ENCODE data around the gene ELF3.
A peak's percentile ranks its signal among the peaks of the same experiment; 100 is the strongest.

ELF3 gene

DNA sequence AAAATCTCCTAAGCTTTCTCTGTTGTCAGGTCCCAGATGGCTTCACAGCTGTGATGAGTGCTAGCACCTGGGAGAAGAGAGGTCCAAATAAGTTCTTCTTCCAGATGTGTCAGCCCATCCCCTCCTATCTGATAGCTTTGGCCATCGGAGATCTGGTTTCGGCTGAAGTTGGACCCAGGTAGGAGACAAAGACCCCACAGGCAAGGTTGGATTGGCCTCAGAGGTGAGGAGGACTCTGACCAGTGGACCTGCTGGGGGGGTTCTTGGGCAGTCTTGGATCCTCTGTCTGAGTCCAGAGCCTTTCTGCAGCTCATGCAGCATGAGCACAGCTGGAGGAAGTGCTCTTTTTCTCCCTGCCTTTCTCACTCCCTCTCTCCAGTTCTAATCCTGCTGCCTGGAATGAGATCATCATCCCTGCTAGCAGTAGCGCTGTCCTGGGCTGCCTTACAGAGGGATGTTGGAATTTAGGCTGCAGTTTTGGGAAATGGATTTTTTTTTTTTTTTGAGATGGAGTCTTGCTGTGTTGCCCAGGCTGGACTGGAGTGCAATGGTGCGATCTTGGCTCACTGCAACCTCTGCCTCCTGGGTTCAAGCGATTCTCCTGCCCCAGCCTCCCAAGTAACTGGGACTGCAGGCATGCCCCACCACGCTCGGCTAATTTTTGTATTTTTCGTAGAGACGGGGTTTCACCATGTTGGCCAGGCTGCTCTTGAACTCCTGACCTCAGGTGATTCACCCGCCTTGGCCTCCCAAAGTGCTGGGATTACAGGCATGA lies 20.8 kb upstream of the ELF3 start:
- H3K27me3 Mint-ChIP-seq: no peaks in the 10 kb centered on the region
- no peak overlapping the region for H3K4me3 Mint-ChIP-seq
- no peaks in the 10 kb centered on the region for H3K9me3 Mint-ChIP-seq
- no peak for ATAC-seq (ENCODE audit: low read depth)
- H3K4me1 Mint-ChIP-seq: peaks cover 3% of the 10 kb centered on the region
- DNase-seq (ENCODE audit: low spot score in 2 of 2): no peak
- H3K27ac Mint-ChIP-seq: no peak overlapping the region
- H3K36me3 Mint-ChIP-seq: peaks cover 27% of the 10 kb centered on the region

DNA sequence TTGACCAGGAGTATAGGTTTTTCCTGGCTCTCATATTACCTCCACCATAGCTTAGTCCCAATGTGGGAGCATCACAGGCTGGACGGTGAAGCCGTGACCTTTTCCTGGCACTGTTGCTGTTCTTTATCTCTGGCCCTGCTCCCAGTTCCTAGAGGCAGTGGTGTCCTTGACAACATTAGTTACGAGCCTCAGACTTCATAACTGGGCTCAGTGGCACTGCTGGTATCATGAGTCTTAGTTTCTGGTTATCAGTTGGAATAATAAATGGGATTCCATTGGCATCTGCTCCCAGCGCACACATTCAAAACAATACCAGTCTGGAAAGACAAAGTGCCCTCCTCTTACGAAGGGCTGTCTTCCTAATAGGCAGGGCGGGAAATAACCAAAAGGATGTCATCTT lies 20.0 kb upstream of the ELF3 start:
- H3K4me1 Mint-ChIP-seq: peaks cover under 1% of the 10 kb centered on the region
- no peaks in the 10 kb centered on the region for H3K9me3 Mint-ChIP-seq
- H3K27me3 Mint-ChIP-seq: no peaks in the 10 kb centered on the region
- no peak overlapping the region for H3K4me3 Mint-ChIP-seq
- no peak for DNase-seq (ENCODE audit: low spot score in 2 of 2)
- H3K36me3 Mint-ChIP-seq: peaks cover 29% of the 10 kb centered on the region
- H3K27ac Mint-ChIP-seq: no peak overlapping the region
- no peak for ATAC-seq (ENCODE audit: low read depth)

DNA sequence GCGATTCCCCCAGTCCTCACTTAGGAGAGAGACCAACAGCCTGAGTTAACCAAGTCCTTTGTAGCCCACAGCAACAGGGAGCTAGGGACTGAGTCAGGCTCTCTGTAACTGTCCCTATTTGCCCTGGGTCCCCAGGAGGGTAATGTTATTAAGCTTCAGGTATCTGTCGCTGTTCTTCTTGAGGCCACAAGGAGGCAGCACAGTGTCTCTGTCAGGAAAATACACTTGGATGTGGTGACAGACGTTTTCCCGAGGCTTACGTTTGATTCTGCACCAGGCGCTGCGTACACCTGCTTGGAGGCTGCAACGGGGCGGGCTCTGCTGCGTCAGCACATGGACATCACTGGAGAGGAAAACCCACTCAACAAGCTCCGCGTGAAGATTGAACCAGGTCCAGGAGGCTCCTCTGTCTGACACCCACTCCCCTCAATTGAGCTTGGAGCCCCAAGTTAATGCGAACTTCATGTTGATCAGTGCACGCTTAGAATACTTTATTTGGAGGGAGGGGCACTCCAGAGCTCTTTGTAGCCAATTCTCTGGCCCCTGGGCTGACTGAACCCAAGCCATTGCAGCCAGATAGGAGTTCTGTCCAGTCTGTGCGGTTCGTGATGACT lies 10.7 kb upstream of the ELF3 start:
- peaks cover 45% of the 10 kb centered on the region for H3K36me3 Mint-ChIP-seq
- ATAC-seq (ENCODE audit: low read depth) (peak; percentile 59), DNase-seq (ENCODE audit: low spot score in 2 of 2) (no peak)
- no peaks in the 10 kb centered on the region for H3K9me3 Mint-ChIP-seq
- no peaks in the 10 kb centered on the region for H3K27me3 Mint-ChIP-seq
- no peaks in the 10 kb centered on the region for H3K4me1 Mint-ChIP-seq
- no peak overlapping the region for H3K4me3 Mint-ChIP-seq
- H3K27ac Mint-ChIP-seq: no peak overlapping the region

DNA sequence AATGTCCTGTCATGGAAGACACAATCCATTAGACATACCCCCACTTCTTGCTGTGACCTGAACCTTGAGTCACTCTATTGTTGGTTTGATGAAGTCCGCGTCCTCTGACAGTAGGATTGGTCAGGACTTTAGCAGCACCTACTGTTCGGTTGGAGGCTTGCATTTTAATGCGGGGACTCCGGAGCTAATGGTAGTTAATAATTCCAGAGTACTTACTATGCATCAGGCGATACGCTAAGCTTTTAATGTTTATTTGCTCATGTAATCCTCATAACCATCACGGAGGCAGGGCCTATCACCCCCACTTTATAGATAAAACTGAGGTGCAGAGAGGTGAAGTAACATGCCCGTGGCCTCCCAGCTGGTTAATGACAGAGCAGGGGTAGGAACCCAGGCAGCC lies 7.9 kb upstream of the ELF3 start:
- Mint-ChIP-seq H3K27me3 (no peaks in the 10 kb centered on the region), H3K4me1 (no peaks in the 10 kb centered on the region), H3K36me3 (peaks cover 43% of the 10 kb centered on the region), H3K27ac (no peak overlapping the region), H3K9me3 (no peaks in the 10 kb centered on the region), H3K4me3 (no peak overlapping the region)
- ATAC-seq (ENCODE audit: low read depth) (no peak), DNase-seq (ENCODE audit: low spot score in 2 of 2) (no peak)

DNA sequence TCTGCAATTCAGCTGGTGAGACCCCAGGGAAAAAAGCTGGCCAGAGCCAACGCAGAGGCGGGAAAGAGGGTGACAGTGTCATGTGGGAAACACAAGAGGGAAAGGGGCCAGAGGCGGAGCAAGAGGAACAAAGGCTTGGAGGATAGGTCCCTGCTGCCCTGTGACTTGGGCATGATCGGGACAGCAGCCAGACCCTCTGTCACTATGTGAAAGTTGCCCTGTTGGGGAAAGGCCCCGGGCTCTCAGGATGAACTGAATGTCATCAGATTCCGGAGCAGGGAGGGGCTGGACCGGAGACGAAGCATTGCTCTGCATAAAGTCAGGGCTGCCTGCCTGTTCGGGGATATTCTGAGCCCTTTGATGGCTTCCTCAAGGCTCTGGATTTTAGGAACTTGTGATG lies 5.7 kb upstream of the ELF3 start:
- Mint-ChIP-seq H3K9me3 (no peaks in the 10 kb centered on the region), H3K4me1 (peaks cover 2% of the 10 kb centered on the region), H3K36me3 (peaks cover 40% of the 10 kb centered on the region), H3K27ac (no peak overlapping the region), H3K27me3 (no peaks in the 10 kb centered on the region), H3K4me3 (no peak overlapping the region)
- ATAC-seq (ENCODE audit: low read depth) (no peak), DNase-seq (ENCODE audit: low spot score in 2 of 2) (no peak)

DNA sequence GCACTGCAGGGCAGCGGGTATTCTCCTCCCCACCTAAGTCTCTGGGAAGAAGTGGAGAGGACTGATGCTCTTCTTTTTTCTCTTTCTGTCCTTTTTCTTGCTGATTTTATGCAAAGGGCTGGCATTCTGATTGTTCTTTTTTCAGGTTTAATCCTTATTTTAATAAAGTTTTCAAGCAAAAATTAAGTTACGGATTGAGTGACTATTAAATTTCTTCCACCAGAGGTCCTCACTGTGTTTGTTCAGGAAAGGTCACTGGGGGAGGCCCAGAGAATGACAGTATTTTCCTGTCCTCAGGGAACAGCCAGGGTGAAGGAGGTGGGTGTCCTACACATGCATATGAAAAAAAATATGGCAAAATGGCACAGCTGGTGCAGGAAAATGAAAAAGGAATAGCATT lies 4.4 kb upstream of the ELF3 start:
- peaks cover 2% of the 10 kb centered on the region for H3K4me1 Mint-ChIP-seq
- H3K27me3 Mint-ChIP-seq: no peaks in the 10 kb centered on the region
- H3K27ac Mint-ChIP-seq: no peak overlapping the region
- H3K9me3 Mint-ChIP-seq: no peaks in the 10 kb centered on the region
- DNase-seq (ENCODE audit: low spot score in 2 of 2): no peak
- no peak overlapping the region for H3K4me3 Mint-ChIP-seq
- no peak for ATAC-seq (ENCODE audit: low read depth)
- peaks cover 37% of the 10 kb centered on the region for H3K36me3 Mint-ChIP-seq

DNA sequence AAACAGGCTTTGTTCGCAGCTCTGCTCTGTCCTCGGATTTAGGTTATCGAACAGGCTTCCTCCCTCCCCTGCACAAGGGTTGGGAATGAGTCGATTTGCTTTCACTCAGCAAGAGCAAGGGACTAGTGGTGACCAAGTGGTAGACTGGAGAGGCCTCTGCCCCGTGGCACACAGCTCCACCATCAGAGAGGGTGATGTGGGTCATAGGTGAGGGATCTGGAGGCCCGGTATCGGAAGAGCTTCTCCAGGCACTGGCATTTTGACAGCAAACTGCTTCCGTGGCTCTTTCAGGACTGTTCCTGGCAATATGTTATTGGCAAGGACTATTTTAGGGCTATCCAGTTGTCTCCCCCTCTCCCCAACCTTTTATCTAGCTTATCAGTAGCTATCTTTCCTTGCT lies 3.1 kb upstream of the ELF3 start:
- DNase-seq (ENCODE audit: low spot score in 2 of 2) (no peak), ATAC-seq (ENCODE audit: low read depth) (no peak)
- Mint-ChIP-seq H3K4me3 (no peak overlapping the region), H3K36me3 (peaks cover 31% of the 10 kb centered on the region), H3K4me1 (peaks cover 2% of the 10 kb centered on the region), H3K27ac (no peak overlapping the region), H3K9me3 (no peaks in the 10 kb centered on the region), H3K27me3 (no peaks in the 10 kb centered on the region)

DNA sequence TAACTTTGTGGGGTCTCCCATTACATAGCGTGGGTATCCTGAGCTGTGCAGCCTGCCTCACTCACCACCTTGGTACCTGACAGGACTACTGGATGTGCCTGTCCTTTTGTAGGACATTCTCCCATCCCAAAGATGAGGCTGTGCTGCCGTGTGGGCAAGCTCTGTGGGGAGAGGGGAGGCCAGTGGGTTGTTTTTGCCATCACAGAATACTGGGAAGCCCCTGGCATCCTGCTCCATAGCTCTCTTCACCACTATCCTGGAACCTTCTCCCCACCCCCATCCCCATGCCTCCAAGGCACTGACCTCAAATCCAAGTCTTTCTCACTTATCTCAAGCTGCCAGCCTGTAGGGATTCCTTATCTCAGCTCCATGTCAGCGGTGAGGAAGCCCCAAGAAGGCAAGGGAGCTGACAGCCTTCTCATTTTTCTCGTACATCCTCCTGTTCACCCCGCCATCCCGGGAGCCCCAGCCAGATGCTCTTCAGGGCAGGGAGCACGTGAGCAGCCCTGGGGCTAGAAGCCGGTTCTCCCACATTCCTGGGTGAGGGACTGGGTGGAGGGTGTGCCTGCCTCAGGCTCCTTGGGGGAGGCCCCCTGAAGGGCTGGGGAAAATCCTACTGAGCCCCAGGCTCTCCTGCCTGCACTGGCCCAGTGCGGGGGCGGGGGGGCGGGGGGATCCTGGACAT lies 2.4 kb upstream of the ELF3 start:
- Mint-ChIP-seq H3K4me1 (peaks cover 2% of the 10 kb centered on the region), H3K36me3 (peaks cover 28% of the 10 kb centered on the region), H3K27me3 (no peaks in the 10 kb centered on the region), H3K27ac (no peak overlapping the region), H3K4me3 (no peak overlapping the region), H3K9me3 (no peaks in the 10 kb centered on the region)
- ATAC-seq (ENCODE audit: low read depth): no peak
- no peak for DNase-seq (ENCODE audit: low spot score in 2 of 2)

DNA sequence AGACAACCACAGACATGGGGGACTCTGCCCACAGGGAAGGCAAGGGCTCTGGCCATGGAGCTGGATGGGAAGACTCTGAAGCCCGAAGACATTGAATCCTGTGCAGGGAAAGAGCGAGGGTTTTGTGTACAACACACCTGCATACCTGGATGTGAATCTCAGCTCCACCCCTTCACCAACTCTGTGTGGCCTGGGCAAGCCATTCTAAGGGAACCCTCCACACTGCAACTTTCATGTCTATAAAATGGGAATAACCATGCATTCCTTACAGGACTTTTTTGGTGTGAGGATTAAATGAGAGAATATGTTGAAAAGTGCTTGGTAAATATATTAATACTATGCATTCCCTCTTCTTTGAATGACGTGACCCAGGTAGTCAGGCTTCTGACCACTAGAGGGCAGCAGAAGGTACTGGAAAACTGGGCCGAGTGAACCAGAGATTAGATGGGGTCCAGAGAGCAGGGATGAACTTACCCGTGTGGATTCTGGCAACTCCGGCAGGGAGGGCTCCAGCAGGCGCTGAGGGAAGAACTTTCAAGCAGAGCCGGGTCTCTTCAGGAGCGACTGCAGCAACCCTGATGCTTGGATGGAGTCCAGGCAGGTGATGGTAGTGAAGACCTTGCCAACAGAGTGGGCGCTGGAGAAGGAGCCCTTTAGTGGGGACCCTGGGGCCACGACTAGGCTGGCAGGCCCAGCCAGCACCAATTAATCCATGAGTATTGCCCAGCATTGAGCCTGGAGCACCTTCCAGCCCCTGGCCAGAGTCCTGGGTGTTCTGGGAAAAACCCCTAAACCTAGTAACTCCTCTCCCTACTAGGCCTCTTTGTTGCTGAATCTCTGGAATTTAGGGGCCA lies 834 bp upstream of the ELF3 start:
- Mint-ChIP-seq H3K4me3 (no peak overlapping the region), H3K27me3 (no peaks in the 10 kb centered on the region), H3K27ac (no peak overlapping the region), H3K9me3 (no peaks in the 10 kb centered on the region), H3K36me3 (peaks cover 15% of the 10 kb centered on the region), H3K4me1 (peaks cover 2% of the 10 kb centered on the region)
- DNase-seq (ENCODE audit: low spot score in 2 of 2): peak; percentile 55 to 70
- ATAC-seq (ENCODE audit: low read depth): peak; percentile 74

DNA sequence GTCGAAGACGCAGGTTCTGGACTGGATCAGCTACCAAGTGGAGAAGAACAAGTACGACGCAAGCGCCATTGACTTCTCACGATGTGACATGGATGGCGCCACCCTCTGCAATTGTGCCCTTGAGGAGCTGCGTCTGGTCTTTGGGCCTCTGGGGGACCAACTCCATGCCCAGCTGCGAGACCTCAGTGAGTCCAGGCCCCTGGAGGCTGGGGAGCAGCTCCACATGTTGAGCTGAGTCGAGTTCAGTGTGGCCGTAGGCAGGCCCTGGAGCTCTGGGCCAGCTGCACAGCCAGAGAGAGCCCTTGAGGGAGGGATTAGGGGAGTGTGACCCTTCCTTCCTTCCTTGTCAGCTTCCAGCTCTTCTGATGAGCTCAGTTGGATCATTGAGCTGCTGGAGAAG lies 1.6 kb downstream of the ELF3 start:
- H3K27ac Mint-ChIP-seq: no peak overlapping the region
- DNase-seq (ENCODE audit: low spot score in 2 of 2): no peak
- peaks cover 2% of the 10 kb centered on the region for H3K4me1 Mint-ChIP-seq
- no peaks in the 10 kb centered on the region for H3K9me3 Mint-ChIP-seq
- ATAC-seq (ENCODE audit: low read depth): no peak
- H3K4me3 Mint-ChIP-seq: no peak overlapping the region
- peaks cover 3% of the 10 kb centered on the region for H3K27me3 Mint-ChIP-seq
- peaks cover 2% of the 10 kb centered on the region for H3K36me3 Mint-ChIP-seq

DNA sequence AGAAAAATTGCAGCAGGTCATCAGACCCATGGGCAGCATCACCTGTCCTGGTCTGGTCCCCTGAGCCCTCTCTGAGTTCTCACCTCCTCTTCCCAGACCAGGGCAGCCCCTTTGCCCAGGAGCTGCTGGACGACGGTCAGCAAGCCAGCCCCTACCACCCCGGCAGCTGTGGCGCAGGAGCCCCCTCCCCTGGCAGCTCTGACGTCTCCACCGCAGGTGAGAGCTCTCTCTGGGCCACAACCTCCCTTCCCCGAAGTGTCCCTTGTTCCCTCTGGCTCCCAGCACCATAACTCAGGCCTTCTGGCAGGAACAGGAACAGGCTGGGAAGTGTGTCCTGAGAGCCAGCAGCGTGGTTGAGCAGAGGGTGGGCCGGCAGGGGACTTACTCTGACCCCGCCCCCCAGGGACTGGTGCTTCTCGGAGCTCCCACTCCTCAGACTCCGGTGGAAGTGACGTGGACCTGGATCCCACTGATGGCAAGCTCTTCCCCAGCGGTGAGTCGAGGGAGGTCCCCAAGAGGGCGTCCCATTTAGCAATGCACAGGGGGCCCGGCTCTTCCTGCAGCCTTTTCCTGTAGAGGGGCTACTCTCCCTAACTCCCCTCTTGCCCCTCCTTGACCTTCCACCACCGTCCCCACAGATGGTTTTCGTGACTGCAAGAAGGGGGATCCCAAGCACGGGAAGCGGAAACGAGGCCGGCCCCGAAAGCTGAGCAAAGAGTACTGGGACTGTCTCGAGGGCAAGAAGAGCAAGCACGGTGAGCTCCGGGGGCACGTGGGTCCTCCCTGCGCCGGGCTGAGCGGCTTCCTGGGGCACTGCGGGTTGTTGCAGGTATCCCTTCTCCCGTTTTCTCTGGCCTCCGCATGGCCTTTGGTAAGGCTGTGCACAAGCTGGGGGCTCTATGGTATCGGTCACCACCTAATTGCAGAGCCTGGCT lies 2.4 kb downstream of the ELF3 start:
- H3K27ac Mint-ChIP-seq: no peak overlapping the region
- H3K36me3 Mint-ChIP-seq: no peaks in the 10 kb centered on the region
- DNase-seq (ENCODE audit: low spot score in 2 of 2): no peak
- no peaks in the 10 kb centered on the region for H3K9me3 Mint-ChIP-seq
- peaks cover 2% of the 10 kb centered on the region for H3K4me1 Mint-ChIP-seq
- ATAC-seq (ENCODE audit: low read depth): no peak
- H3K4me3 Mint-ChIP-seq: no peak overlapping the region
- peaks cover 4% of the 10 kb centered on the region for H3K27me3 Mint-ChIP-seq

DNA sequence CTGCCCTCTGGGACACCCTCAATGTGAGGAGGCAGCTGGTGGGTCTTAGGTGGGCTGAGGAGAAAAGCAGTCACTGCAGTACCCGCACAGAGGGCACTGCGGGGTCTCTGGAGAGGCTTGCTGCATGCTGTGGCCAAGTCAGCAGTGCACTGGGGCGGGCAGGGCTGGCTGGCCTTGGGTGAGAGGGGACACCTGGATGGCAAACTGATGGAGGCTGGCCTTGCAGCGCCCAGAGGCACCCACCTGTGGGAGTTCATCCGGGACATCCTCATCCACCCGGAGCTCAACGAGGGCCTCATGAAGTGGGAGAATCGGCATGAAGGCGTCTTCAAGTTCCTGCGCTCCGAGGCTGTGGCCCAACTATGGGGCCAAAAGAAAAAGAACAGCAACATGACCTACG lies 3.2 kb downstream of the ELF3 start:
- Mint-ChIP-seq H3K4me1 (peaks cover 2% of the 10 kb centered on the region), H3K27me3 (peaks cover 4% of the 10 kb centered on the region), H3K9me3 (no peaks in the 10 kb centered on the region), H3K27ac (no peak overlapping the region), H3K4me3 (no peak overlapping the region), H3K36me3 (no peaks in the 10 kb centered on the region)
- ATAC-seq (ENCODE audit: low read depth) (no peak), DNase-seq (ENCODE audit: low spot score in 2 of 2) (no peak)

DNA sequence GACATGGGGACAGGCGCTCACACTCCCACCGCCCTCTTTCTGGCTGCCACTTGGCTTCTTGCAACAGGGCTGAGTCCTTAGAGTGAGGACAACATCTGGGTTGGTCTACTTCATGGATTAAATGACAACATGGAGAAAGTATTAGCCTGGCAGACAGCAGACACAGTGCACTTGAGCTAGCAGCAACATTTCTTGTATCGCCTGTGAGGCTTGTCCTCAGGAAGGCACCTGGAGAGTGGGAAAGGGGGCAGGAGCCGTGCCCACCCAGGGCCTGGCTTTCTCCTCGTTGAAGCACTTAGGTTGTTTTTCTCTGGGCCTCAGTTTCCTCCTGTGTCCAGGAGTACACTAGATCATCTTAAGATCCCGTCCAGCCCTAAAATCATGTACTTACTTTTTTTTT lies 3.7 kb downstream of the ELF3 start:
- no peak for ATAC-seq (ENCODE audit: low read depth)

More for the DNA sequence above, 3.7 kb downstream of the ELF3 start:
- H3K27me3 Mint-ChIP-seq: peaks cover 8% of the 10 kb centered on the region
- no peak for DNase-seq (ENCODE audit: low spot score in 2 of 2)
- H3K9me3 Mint-ChIP-seq: no peaks in the 10 kb centered on the region
- peaks cover 2% of the 10 kb centered on the region for H3K4me1 Mint-ChIP-seq
- H3K27ac Mint-ChIP-seq: no peak overlapping the region
- H3K36me3 Mint-ChIP-seq: no peaks in the 10 kb centered on the region
- no peak overlapping the region for H3K4me3 Mint-ChIP-seq
